SK-N-SH treated with all-trans-retinoic acid at 6 μM for 48 hours (cell line): ENCODE measurements around the gene NBR1.
"Not testable (repeated sequence)": the region's sequence is repeated elsewhere in the genome, so short reads cannot be mapped to it uniquely, and the experiment has no call there.

Experiments
- ATAC-seq: fragments of 200-7000 bp; cut with Tn5 transposase; 3 replicates; pipeline ENCODE4 v1.9.1; 2020; ENCODE audit warnings: mild to moderate bottlenecking, moderate library complexity
- ARNTL ChIP-seq: fragments of 450-650 bp; formaldehyde crosslinking; IDR thresholded peaks from 2 replicates; pipeline ENCODE4 v1.5.0; 2020; ENCODE audit warnings: low read depth, mild to moderate bottlenecking, moderate library complexity, borderline replicate concordance
- BACH2 ChIP-seq: fragments of 250-450 bp; sonication (Bioruptor Pico); IDR thresholded peaks from 2 replicates; pipeline ENCODE4 v1.9.0; 2021; ENCODE audit warnings: mild to moderate bottlenecking, borderline replicate concordance
- CREB5 ChIP-seq: fragments of 250-450 bp; sonication (Bioruptor Pico); IDR thresholded peaks from 2 replicates; pipeline ENCODE4 v1.5.1; 2020; ENCODE audit warnings: low read depth, mild to moderate bottlenecking, moderate library complexity
- CSDC2 ChIP-seq: fragments of 250-450 bp; sonication (Bioruptor Pico); IDR thresholded peaks from 2 replicates; pipeline ENCODE4 v1.5.0; 2020; ENCODE audit warnings: mild to moderate bottlenecking, moderate library complexity
- GLIS3 ChIP-seq: fragments of 250-450 bp; sonication (Bioruptor Pico); IDR thresholded peaks from 2 replicates; pipeline ENCODE4 v1.5.0; 2020; ENCODE audit warnings: mild to moderate bottlenecking, moderate library complexity
- ISL1 ChIP-seq: fragments of 250-450 bp; sonication (Bioruptor Pico); IDR thresholded peaks from 2 replicates; pipeline ENCODE4 v2.1.2; 2022; ENCODE audit warnings: mild to moderate bottlenecking, moderate library complexity
- OSR1 ChIP-seq: fragments of 250-450 bp; sonication (Bioruptor Pico); IDR thresholded peaks from 2 replicates; pipeline ENCODE4 v1.8.0; 2022; ENCODE audit warnings: moderate library complexity, mild to moderate bottlenecking, inconsistent platforms
- PATZ1 ChIP-seq: fragments of 250-450 bp; sonication (Bioruptor Pico); IDR thresholded peaks from 2 replicates; pipeline ENCODE4 v1.8.0; 2020; ENCODE audit warnings: mild to moderate bottlenecking, moderate library complexity, borderline replicate concordance
- POU6F1 ChIP-seq: fragments of 250-450 bp; sonication (Bioruptor Pico); IDR thresholded peaks from 2 replicates; pipeline ENCODE4 v1.8.0; 2021; ENCODE audit warnings: low read depth, mild to moderate bottlenecking, moderate library complexity, borderline replicate concordance
- PPARA ChIP-seq: fragments of 250-450 bp; sonication (Bioruptor Pico); IDR thresholded peaks from 2 replicates; pipeline ENCODE4 v1.5.0; 2020; ENCODE audit warnings: mild to moderate bottlenecking, borderline replicate concordance
- RARB ChIP-seq: fragments of 250-450 bp; sonication (Bioruptor Pico); IDR thresholded peaks from 2 replicates; pipeline ENCODE4 v1.8.0; 2021; ENCODE audit warnings: mild to moderate bottlenecking, moderate library complexity
- SNAI2 ChIP-seq: fragments of 250-450 bp; sonication (Bioruptor Pico); IDR thresholded peaks from 2 replicates; pipeline ENCODE4 v1.5.0; 2020; ENCODE audit warnings: mild to moderate bottlenecking, moderate library complexity
- TOX ChIP-seq: fragments of 250-450 bp; sonication (Bioruptor Pico); IDR thresholded peaks from 2 replicates; pipeline ENCODE4 v1.8.0; 2021; ENCODE audit warnings: mild to moderate bottlenecking, moderate library complexity, borderline replicate concordance
- ZFP3 ChIP-seq: fragments of 250-450 bp; sonication (Bioruptor Pico); IDR thresholded peaks from 2 replicates; pipeline ENCODE4 v1.5.0; 2020; ENCODE audit warnings: mild to moderate bottlenecking, moderate library complexity
- ZFP30 ChIP-seq: fragments of 450-650 bp; formaldehyde crosslinking; IDR thresholded peaks from 2 replicates; pipeline ENCODE4 v1.5.0; 2022; ENCODE audit warnings: mild to moderate bottlenecking, moderate library complexity
- ZNF565 ChIP-seq: fragments of 450-650 bp; formaldehyde crosslinking; conservative IDR thresholded peaks from 2 replicates; pipeline ENCODE4 v1.5.0; 2020; ENCODE audit warnings: low read depth, mild to moderate bottlenecking, moderate library complexity
- ZNF70 ChIP-seq: fragments of 450-650 bp; formaldehyde crosslinking; IDR thresholded peaks from 2 replicates; pipeline ENCODE4 v1.5.0; 2020; ENCODE audit warnings: mild to moderate bottlenecking, moderate library complexity
- TF ChIP-seq, protein P1 (sequence below): fragments of 250-450 bp; sonication (Bioruptor Pico); IDR thresholded peaks from 2 replicates; pipeline ENCODE4 v1.5.1; 2021; ENCODE audit warnings: mild to moderate bottlenecking, moderate library complexity

The NBR1 gene

GRCh38 chr17:43151880-43152456 is 19.0 kb upstream of the NBR1 start:
- no peak for ATAC-seq
- TF ChIP-seq OSR1 (CRISPR knock-in tag) (no peak), ARNTL (CRISPR knock-in tag) (no peak), TOX (no peak), SNAI2 (CRISPR knock-in tag) (no peak), ZNF565 (CRISPR knock-in tag) (no peak), GLIS3 (CRISPR knock-in tag) (no peak), PATZ1 (CRISPR knock-in tag) (no peak), CREB5 (CRISPR knock-in tag) (no peak), BACH2 (CRISPR knock-in tag) (no peak), RARB (no peak)

DNA sequence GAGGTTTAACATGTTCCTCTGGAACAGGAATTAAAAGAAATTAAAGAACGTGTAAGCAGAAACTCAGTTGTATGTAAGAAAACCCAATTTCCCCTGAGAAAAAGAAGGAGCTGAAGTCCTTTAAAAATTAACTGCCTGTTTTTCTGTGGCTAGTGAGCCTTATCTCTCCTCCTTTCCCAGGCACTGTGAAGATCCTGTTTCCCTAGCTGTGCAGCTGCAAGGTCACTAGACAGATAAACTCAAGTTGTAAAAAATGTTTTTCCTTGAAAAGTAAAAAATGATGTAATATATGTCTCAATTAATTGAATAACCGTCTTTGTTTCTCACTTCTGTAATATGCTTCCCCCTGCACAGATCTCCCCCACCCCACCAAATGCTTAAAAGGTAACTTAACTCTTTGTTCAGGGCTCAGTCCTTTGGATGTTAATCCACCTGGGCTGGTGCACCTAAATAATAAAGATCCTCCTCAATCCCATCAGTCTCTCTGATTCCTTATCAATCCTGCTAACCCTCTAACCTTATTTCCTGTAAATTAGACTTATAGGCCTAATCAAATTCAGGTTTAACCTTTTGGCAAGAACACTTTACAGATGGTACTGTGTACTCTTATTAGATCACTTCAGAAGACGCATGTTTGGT is 17.7 kb upstream of the NBR1 start:
- ATAC-seq: not testable (repeated sequence)

DNA sequence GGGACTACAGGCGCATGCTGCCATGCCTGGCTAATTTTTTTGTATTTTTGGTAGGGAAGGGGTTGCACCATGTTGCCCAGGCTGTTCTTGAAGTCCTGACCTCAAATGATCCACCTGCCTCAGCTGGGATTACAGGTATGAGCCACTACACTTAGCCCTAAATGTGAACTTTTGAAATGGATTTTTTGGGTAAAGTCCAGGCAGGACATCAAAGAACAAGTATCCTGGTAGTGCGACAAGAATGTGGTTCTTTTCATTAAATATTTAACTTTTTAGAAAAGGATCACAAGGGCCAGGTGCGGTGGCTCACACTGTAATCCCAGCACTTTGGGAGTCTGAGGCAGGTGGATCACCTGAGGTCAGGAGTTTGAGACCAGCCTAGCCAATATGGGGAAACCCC is 15.3 kb upstream of the NBR1 start:
- TF ChIP-seq, protein P1, sequence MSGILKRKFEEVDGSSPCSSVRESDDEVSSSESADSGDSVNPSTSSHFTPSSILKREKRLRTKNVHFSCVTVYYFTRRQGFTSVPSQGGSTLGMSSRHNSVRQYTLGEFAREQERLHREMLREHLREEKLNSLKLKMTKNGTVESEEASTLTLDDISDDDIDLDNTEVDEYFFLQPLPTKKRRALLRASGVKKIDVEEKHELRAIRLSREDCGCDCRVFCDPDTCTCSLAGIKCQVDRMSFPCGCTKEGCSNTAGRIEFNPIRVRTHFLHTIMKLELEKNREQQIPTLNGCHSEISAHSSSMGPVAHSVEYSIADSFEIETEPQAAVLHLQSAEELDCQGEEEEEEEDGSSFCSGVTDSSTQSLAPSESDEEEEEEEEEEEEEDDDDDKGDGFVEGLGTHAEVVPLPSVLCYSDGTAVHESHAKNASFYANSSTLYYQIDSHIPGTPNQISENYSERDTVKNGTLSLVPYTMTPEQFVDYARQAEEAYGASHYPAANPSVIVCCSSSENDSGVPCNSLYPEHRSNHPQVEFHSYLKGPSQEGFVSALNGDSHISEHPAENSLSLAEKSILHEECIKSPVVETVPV (CRISPR knock-in tag): no peak
- TF ChIP-seq CSDC2 (CRISPR knock-in tag) (no peak), POU6F1 (CRISPR knock-in tag) (no peak), ISL1 (CRISPR knock-in tag) (no peak), ZNF70 (no peak), ZFP30 (CRISPR knock-in tag) (no peak)

DNA sequence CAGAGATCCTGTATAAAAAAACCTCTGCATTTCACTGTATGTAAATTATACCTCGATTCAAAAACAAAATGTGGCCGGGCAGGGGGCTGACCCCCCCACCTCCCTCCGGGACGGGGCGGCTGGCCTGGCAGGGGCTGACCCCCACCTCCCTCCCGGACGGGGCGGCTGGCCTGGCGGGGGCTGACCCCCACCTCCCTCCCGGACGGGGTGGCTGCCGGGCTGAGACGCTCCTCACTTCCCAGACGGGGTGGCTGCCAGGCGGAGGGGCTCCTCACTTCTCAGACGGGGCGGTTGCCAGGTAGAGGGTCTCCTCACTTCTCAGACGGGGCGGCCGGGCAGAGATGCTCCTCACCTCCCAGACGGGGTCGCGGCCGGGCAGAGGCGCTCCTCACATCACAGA is 11.8 kb upstream of the NBR1 start:
- not testable (repeated sequence) for ATAC-seq

More for the DNA sequence above, 15.3 kb upstream of the NBR1 start:
- ATAC-seq: no peak

GRCh38 chr17:43159957-43160356 is 11.1 kb upstream of the NBR1 start:
- ATAC-seq: not testable (repeated sequence)

- ATAC-seq: not testable (repeated sequence)
Measured at GRCh38 chr17:43165971-43166370, 5.0 kb upstream of the NBR1 start.

DNA sequence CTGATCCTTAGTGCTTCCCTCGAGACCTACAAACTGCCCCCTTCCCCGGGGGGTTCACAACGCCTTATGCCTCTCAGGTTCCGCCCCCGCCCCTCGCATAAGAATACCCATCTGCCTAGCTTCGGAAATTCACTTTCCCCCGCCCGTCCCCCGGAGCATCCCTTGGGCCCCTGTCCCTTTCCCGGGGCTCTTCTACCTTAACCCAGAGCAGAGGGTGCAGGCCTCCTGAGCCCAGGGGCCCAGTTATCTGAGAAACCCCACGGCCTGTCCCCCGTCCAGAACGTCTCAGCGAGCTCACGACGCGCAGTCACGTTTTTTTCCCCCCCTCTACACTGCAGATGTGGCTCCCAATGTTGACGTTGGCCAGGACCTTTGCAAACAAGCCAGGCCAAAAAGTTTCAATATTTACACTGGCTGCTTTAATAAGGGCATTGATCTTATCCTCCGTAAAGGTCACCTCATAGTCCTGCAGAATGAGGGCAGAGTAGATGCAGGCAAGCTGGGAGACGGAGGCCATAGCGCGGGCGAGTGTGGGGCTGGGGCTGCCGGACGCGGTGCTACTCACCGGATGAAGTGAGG is 1.4 kb upstream of the NBR1 start:
- TF ChIP-seq PPARA (CRISPR knock-in tag) (no peak), ZFP3 (no peak), ZFP30 (CRISPR knock-in tag) (no peak), ARNTL (CRISPR knock-in tag) (no peak), GLIS3 (CRISPR knock-in tag) (no peak)
- ATAC-seq: peak; percentile 43
